Kidney (tissue), 14 donors: ENCODE data around the gene KXD1. TPM values are rescaled to one million over a fixed set of nuclear protein-coding genes. Genes with fewer than 3 reads are reported as not detected.

ENCODE experiments used
- DNase-seq, 5 donors: peaks; one replicate each; pipeline ENCODE4 v3.0.0-alpha.2; 2013 to 2020
- FAIRE-seq: peaks from 2 replicates; lab custom pipeline; 2012; peaks lifted over from hg19 to GRCh38; lab: Jason Lieb, UNC
- H3K27ac ChIP-seq, 2 donors: one replicate each; pipeline ENCODE4 v1.7.0; 2013; ENCODE audit warnings: low read depth in 2 of 2, low read length in 2 of 2, inconsistent platforms in 1 of 2
- H3K27me3 ChIP-seq: one replicate; pipeline ENCODE4 v1.7.1; 2013; ENCODE audit warnings: low read length, inconsistent platforms; ENCODE audit not compliant: control insufficient read depth, insufficient read depth
- H3K36me3 ChIP-seq, 3 donors: one replicate each; pipeline versions ENCODE4 v1.7.0 to v1.7.1; 2013; ENCODE audit warnings: low read length in 3 of 3, control low read depth in 1 of 3, inconsistent platforms in 1 of 3; ENCODE audit not compliant: insufficient read depth in 3 of 3, control insufficient read depth in 2 of 3
- H3K4me1 ChIP-seq, 3 donors: one replicate each; pipeline versions ENCODE4 v1.7.0 to v1.7.1; 2013; ENCODE audit warnings: low read length in 3 of 3, inconsistent platforms in 1 of 3, low read depth in 1 of 3; ENCODE audit not compliant: control insufficient read depth in 2 of 3, insufficient read depth in 2 of 3
- H3K4me3 ChIP-seq, 3 donors: one replicate each; pipeline versions ENCODE4 v1.7.0 to v1.8.1; 2013; ENCODE audit warnings: low read length in 3 of 3, control low read depth in 1 of 3, inconsistent platforms in 1 of 3
- H3K9ac ChIP-seq, 3 donors: one replicate each; pipeline versions ENCODE4 v1.7.0 to v1.7.1; 2013; ENCODE audit warnings: low read length in 3 of 3, control low read depth in 1 of 3, inconsistent platforms in 1 of 3
- H3K9me3 ChIP-seq, 3 donors: one replicate each; pipeline versions ENCODE4 v1.7.0 to v1.7.1; 2013; ENCODE audit warnings: low read length in 3 of 3, control low read depth in 1 of 3, inconsistent platforms in 1 of 3; ENCODE audit not compliant: control insufficient read depth in 2 of 3, insufficient read depth in 1 of 3
- CTCF ChIP-seq: IDR thresholded peaks from 3 replicates; pipeline ENCODE4 v1.5.1; 2012; ENCODE audit warnings: mild to moderate bottlenecking, moderate library complexity, borderline replicate concordance; ENCODE audit not compliant: insufficient read depth; ENCODE audit errors: extremely low read depth
- intact Hi-C: fragments of 100-400 bp; cut with DNase I; formaldehyde crosslinking; loops from one replicate; pipeline ENCODE4 v1.11.1; 2022
- polyA plus RNA-seq: library from polyadenylated mRNA; stranded (reverse); fragments of 350-450 nt; fragmentation: Illumina TruSeq; extraction: RNeasy Lipid Tissue Mini Kit (QIAGEN cat#74804); gene quantifications from one replicate; pipeline ENCODE4 v1.2.3, GENCODE V29; 2014; ENCODE audit warnings: low read depth, low replicate concordance; ENCODE audit not compliant: insufficient read depth
- total RNA-seq: library from RNA; stranded (reverse); fragmentation: NEBNext Ultra II Directional; extraction: Animal tissue kit (Norgen Biotek cat#: 25700); gene quantifications from one replicate; pipeline ENCODE4 v1.2.1, GENCODE V29; 2021
- donor health status: control.
- donor health status: control.
- donor health status: control.
- donor health status: control.
- donor health status: control.
- donor health status: DM: yes; HTN: yes; CAD: no.
- donor health status: Normal renal cell carcinoma (clear cell type).

Gene KXD1
- total and polyA plus RNA-seq, 2 donors from 2014 or later, result 56.3 to 69.9 TPM

- DNase-seq, result no peak
- FAIRE-seq, result no peak
- no peaks in the 10 kb centered on the region for H3K36me3 ChIP-seq
- no peak overlapping the region for H3K27ac ChIP-seq
- TF ChIP-seq CTCF, result no peak
- peaks cover 0 to 11% (median 0%) of the 10 kb centered on the region in 3 donors for H3K4me1 ChIP-seq
- no peak overlapping the region for H3K9ac ChIP-seq
- H3K9me3 ChIP-seq, result no peaks in the 10 kb centered on the region
- no peak overlapping the region for H3K4me3 ChIP-seq
- peaks cover 37% of the 10 kb centered on the region for H3K27me3 ChIP-seq
- intact Hi-C loops, result no loop called here
Measured at GRCh38 chr19:18610245-18610555, 52.5 kb downstream of the KXD1 start.

- no peak overlapping the region for H3K9ac ChIP-seq
- peaks cover 33% of the 10 kb centered on the region for H3K27me3 ChIP-seq
- FAIRE-seq (no peak), DNase-seq (peak in 3 of 5 donors; percentile 59 to 75 (median 74))
- H3K27ac ChIP-seq, result no peak overlapping the region
- H3K4me3 ChIP-seq, result no peak overlapping the region
- intact Hi-C loops, result no loop called here
- H3K4me1 ChIP-seq, result peaks cover 0 to 11% (median 0%) of the 10 kb centered on the region in 3 donors
- H3K36me3 ChIP-seq, result no peaks in the 10 kb centered on the region
- H3K9me3 ChIP-seq, result no peaks in the 10 kb centered on the region
- TF ChIP-seq CTCF, result no peak
Measured at GRCh38 chr19:18610556-18611326, 53.1 kb downstream of the KXD1 start.

- no peak overlapping the region for H3K27ac ChIP-seq
- no peaks in the 10 kb centered on the region for H3K36me3 ChIP-seq
- H3K9me3 ChIP-seq, result no peaks in the 10 kb centered on the region
- DNase-seq, result peak in 1 of 5 donors; percentile 75
- H3K4me3 ChIP-seq, result no peak overlapping the region
- no peak overlapping the region for H3K9ac ChIP-seq
- FAIRE-seq, result no peak
- TF ChIP-seq CTCF, result no peak
- intact Hi-C loops, result no loop called here
- H3K4me1 ChIP-seq, result peaks cover 0 to 11% (median 0%) of the 10 kb centered on the region in 3 donors
- peaks cover 33% of the 10 kb centered on the region for H3K27me3 ChIP-seq
Measured at GRCh38 chr19:18611327-18612050, 53.8 kb downstream of the KXD1 start.
